Stimulated activated CD8-positive, alpha-beta memory T cell treated with anti-CD3 and anti-CD28 coated beads, Interleukin-15, amount 100 ng/mL, for 24 hours (primary cell): ENCODE results near the gene KRTAP9-2.
"Not testable (repeated sequence)": the region's sequence is repeated elsewhere in the genome, so short reads cannot be mapped to it uniquely, and the experiment has no call there.

ENCODE experiments used
- DNase-seq: peaks from one replicate; pipeline ENCODE4 v3.0.0-alpha.2; 2020; ENCODE audit warnings: low read depth

The KRTAP9-2 gene

GRCh38 chr17:41237116-41237515 is 10.7 kb downstream of the KRTAP9-2 start:
- not testable (repeated sequence) for DNase-seq

- not testable (repeated sequence) for DNase-seq
Observed at GRCh38 chr17:41237949-41238437, 11.5 kb downstream of the KRTAP9-2 start, which contains the start of gene KRTAP9-8. TSS of gene KRTAP9-8 (plus strand) at chr17:41237999. CDS start at chr17:41238052, 53 bp downstream.

GRCh38 chr17:41246995-41247787 is 20.7 kb downstream of the KRTAP9-2 start:
- not testable (repeated sequence) for DNase-seq

- not testable (repeated sequence) for DNase-seq
Observed at GRCh38 chr17:41249637-41250240, 23.3 kb downstream of the KRTAP9-2 start, which contains the start of gene KRTAP9-4. TSS of gene KRTAP9-4 (plus strand) at chr17:41249687. CDS start at chr17:41249721, 34 bp downstream.

GRCh38 chr17:41251261-41251660 is 24.8 kb downstream of the KRTAP9-2 start:
- no peak for DNase-seq

- DNase-seq: no peak
Observed at GRCh38 chr17:41254861-41255260, 28.4 kb downstream of the KRTAP9-2 start.

- not testable (repeated sequence) for DNase-seq
Observed at GRCh38 chr17:41255381-41256290, 29.2 kb downstream of the KRTAP9-2 start, which contains the start of gene KRTAP9-9. TSS of gene KRTAP9-9 (plus strand) at chr17:41255384.

GRCh38 chr17:41256291-41256685 is 29.8 kb downstream of the KRTAP9-2 start:
- no peak for DNase-seq

- no peak for DNase-seq
Observed at GRCh38 chr17:41258406-41258805, 32.0 kb downstream of the KRTAP9-2 start.

GRCh38 chr17:41263212-41263611 is 36.8 kb downstream of the KRTAP9-2 start:
- no peak for DNase-seq

GRCh38 chr17:41264599-41264998 is 38.2 kb downstream of the KRTAP9-2 start:
- no peak for DNase-seq

GRCh38 chr17:41265078-41265477 is 38.6 kb downstream of the KRTAP9-2 start, which contains the start of gene KRTAP9-6:
TSS of gene KRTAP9-6 (plus strand) at chr17:41265378. CDS start at chr17:41265378, 0 bp downstream.
- DNase-seq: no peak

- no peak for DNase-seq
Observed at GRCh38 chr17:41267711-41268110, 41.3 kb downstream of the KRTAP9-2 start.

- not testable (repeated sequence) for DNase-seq
Observed at GRCh38 chr17:41271323-41271722, 44.9 kb downstream of the KRTAP9-2 start.

- DNase-seq: no peak
Observed at GRCh38 chr17:41271858-41272257, 45.4 kb downstream of the KRTAP9-2 start.

- DNase-seq: not testable (repeated sequence)
Observed at GRCh38 chr17:41275648-41276190, 49.3 kb downstream of the KRTAP9-2 start, which contains the start of gene KRTAP9-7. TSS of gene KRTAP9-7 (plus strand) at chr17:41275698. CDS start at chr17:41275698, 0 bp downstream.
